ENCODE data around the gene SNX20.

GRCh38 chr16:50659806-50660205, 21.3 kb downstream of the SNX20 start:
- TF ChIP-seq CTCF (IDR thresholded peaks at IDR 0.05) = no peak
- TF ChIP-seq POLR2A (IDR thresholded peaks at IDR 0.05) = no peak

Measured in lower leg skin (tissue), 3 donors.